22Rv1 (cell line): ENCODE data around the gene HES1.

Source experiments
- H3K27ac ChIP-seq: fragments of 450-650 bp; 2 replicates; pipeline ENCODE4 v1.5.1; 2017
- CTCF ChIP-seq: fragments of 450-650 bp; IDR thresholded peaks from 2 replicates; pipeline ENCODE4 v1.5.1; 2017; ENCODE audit warnings: mild to moderate bottlenecking
- ZFX ChIP-seq: fragments of 450-650 bp; IDR thresholded peaks from 2 replicates; pipeline ENCODE4 v1.6.1; 2017; ENCODE audit warnings: antibody characterized with exemption, borderline replicate concordance

The HES1 gene

GRCh38 chr3:194134757-194135515 is 1.0 kb upstream of the HES1 start:
- TF ChIP-seq ZFX (no peak), CTCF (no peak)
- peak overlapping the region; percentile 99 for H3K27ac ChIP-seq

- peak overlapping the region; percentile 99 for H3K27ac ChIP-seq
- no peak for TF ChIP-seq CTCF
- TF ChIP-seq ZFX, result no peak
Observed at GRCh38 chr3:194135516-194135805, 487 bp upstream of the HES1 start.

GRCh38 chr3:194136519-194137007 is 615 bp downstream of the HES1 start:
- peak overlapping the region; percentile 99 for H3K27ac ChIP-seq

DNA sequence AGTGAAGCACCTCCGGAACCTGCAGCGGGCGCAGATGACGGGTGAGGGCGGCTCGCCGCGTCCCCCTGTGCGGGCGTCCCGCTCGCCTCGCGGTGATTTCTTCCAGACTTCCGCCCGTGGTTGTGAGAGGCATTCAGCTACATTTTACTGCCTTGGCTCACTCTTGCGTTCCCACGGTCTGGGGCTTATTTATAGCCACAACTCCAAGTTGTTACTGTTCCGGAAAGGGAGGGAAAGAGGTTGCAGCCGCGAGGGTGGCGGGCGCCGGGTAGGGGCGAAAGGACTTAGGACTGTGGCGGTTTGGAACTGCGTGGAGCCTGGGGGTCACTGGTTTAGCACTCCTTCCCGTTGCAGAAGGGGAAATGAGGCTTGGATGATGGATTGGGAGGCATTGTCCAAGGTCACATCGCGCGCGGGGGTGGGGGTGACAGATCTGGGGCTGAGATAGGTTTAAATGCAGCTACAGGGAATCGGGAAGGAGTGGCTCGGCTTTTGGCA is 1.1 kb downstream of the HES1 start:
- peak overlapping the region; percentile 99 for H3K27ac ChIP-seq
- no peak for TF ChIP-seq ZFX
- TF ChIP-seq CTCF, result no peak

More at GRCh38 chr3:194136519-194137007, 615 bp downstream of the HES1 start:
- TF ChIP-seq ZFX (no peak), CTCF (no peak)

- H3K27ac ChIP-seq, result peak overlapping the region; percentile 99
Observed at GRCh38 chr3:194137506-194138474, 1.8 kb downstream of the HES1 start.

GRCh38 chr3:194138732-194139070 is 2.8 kb downstream of the HES1 start:
- TF ChIP-seq CTCF (no peak), ZFX (no peak)
- peak overlapping the region; percentile 99 for H3K27ac ChIP-seq

More at GRCh38 chr3:194137506-194138474, 1.8 kb downstream of the HES1 start:
- TF ChIP-seq ZFX, result no peak
- TF ChIP-seq CTCF, result peak; percentile 63
